Measurements from ENCODE around the gene ENTPD7. TPM values are rescaled to one million over a fixed set of nuclear protein-coding genes. Genes with fewer than 3 reads are reported as not detected.

Gene ENTPD7
- total and polyA plus RNA-seq, 9 of the 15 experiments (the other 6 are each of a cell fraction or from before 2014, with no cell fraction given): 1.4 to 13.9 (median 8.5) TPM

- TF ChIP-seq DACH1 (IDR thresholded peaks at IDR 0.05; ENCODE audit: partially characterized antibody): no peak
- TF ChIP-seq EP400 (IDR thresholded peaks at IDR 0.05): peak; percentile 94
- peak; percentile 95 for TF ChIP-seq RBFOX2 (IDR thresholded peaks at IDR 0.05; ENCODE audit: low read depth, low read length)
- no peak for TF ChIP-seq SMARCB1 (IDR thresholded peaks at IDR 0.05; ENCODE audit: insufficient read length, low read depth)
- TF ChIP-seq CTBP1 (IDR thresholded peaks at IDR 0.05; ENCODE audit: borderline replicate concordance): peak; percentile 83
- TF ChIP-seq TAF7 (tag; IDR thresholded peaks at IDR 0.05): peak; percentile 20; the same call in 1 of the 2 replicates
- TF ChIP-seq REST (IDR thresholded peaks at IDR 0.05; ENCODE audit: borderline replicate concordance): peak; percentile 99
- no peak for TF ChIP-seq REST (CRISPR knock-in tag; IDR thresholded peaks at IDR 0.05; ENCODE audit: low read depth)
- TF ChIP-seq MEF2D (tag; conservative IDR thresholded peaks at IDR 0.05; ENCODE audit: low read depth): no peak
- no peak for TF ChIP-seq ZNF133 (CRISPR knock-in tag; IDR thresholded peaks at IDR 0.05)
- peak in 1 of 2 experiments; percentile 44; a peak in 1 of 3 replicates for TF ChIP-seq CBX3 (IDR thresholded peaks at IDR 0.05; ENCODE audit: borderline replicate concordance in 1 of 2, low read length in 2 of 2)
- no peak for TF ChIP-seq ASH1L (IDR thresholded peaks at IDR 0.05; ENCODE audit: borderline replicate concordance, low read depth, partially characterized antibody)
- 0 out of 2 replicates have a peak, but pooled peaks have one; percentile 13 for TF ChIP-seq E2F3 (CRISPR knock-in tag; IDR thresholded peaks at IDR 0.05)
- no peak for TF ChIP-seq ZBTB17 (CRISPR knock-in tag; IDR thresholded peaks at IDR 0.05)
- no peak for TF ChIP-seq POLR2AphosphoS2 (IDR thresholded peaks at IDR 0.05; ENCODE audit: low read length)
- TF ChIP-seq TSC22D4 (tag; IDR thresholded peaks at IDR 0.05): no peak
- peak; percentile 78; the same call in 1 of the 2 replicates for TF ChIP-seq PHF8 (IDR thresholded peaks at IDR 0.05; ENCODE audit: borderline replicate concordance, low read length)
- no peak for TF ChIP-seq SFPQ (IDR thresholded peaks at IDR 0.05; ENCODE audit: low read depth, low read length)
- TF ChIP-seq ZNF668 (CRISPR knock-in tag; IDR thresholded peaks at IDR 0.05): no peak
- TF ChIP-seq PHF20 (IDR thresholded peaks at IDR 0.05; ENCODE audit: partially characterized antibody): peak; percentile 37
Observed at GRCh38 chr10:99620711-99621453, 38.4 kb upstream of the ENTPD7 start (continued).
